Stimulated activated CD4-positive, alpha-beta T cell treated with anti-CD3 and anti-CD28 coated beads, Interleukin-15, amount 100 ng/mL, for 48 hours (primary cell): ENCODE measurements around the gene STK36.

Source experiments
- DNase-seq, 2 donors: peaks; one replicate each; pipeline ENCODE4 v3.0.0-alpha.2; 2020; ENCODE audit warnings: low read depth in 2 of 2

Gene STK36

DNA sequence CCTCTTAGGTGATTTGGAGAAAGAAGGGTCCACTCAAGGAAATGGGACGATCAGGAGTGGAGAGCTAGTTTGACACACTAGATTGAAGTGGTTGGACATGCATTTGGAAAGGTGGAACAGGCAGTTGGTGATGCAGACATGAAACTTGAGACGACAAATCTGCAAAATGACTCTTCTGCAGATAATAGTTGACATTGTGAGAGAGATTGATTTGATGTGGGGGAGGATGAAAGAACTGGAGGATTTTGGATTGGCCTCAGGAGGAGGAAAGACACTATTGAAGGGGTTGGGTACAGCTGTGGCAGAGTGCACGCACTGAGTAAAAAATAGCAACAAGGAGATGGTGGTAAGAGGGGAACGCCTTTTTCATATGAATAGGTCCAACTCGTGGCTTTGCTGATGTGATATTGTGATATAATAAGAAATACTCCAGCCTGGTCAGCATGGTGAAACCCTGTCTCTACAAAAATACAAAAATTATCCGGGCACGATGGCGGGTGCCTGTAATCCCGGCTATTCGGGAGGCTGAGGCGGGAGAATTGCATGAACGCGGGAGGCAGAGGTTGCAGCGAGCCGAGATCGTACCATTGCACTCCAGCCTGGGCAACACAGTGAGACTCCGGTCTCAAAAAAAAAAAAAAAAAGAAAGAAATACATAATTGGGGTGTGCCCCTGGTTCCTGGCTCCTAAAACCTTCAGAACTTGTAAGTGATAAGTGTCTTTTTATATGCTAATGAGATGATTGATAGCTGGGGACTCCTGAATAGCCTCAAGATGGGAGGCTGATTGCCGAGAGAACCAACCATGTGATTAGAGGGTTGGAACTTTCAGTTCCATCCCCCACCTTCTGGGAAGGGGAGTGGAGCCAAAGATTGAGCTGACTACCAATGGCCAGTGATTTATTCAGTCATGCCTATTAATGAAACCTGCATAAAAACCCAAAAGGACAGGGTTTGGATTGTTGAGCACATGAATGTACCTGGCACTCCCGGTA lies 48.5 kb downstream of the STK36 start:
- no peak for DNase-seq

GRCh38 chr2:218721488-218721887 lies 49.6 kb downstream of the STK36 start:
- DNase-seq: no peak

DNA sequence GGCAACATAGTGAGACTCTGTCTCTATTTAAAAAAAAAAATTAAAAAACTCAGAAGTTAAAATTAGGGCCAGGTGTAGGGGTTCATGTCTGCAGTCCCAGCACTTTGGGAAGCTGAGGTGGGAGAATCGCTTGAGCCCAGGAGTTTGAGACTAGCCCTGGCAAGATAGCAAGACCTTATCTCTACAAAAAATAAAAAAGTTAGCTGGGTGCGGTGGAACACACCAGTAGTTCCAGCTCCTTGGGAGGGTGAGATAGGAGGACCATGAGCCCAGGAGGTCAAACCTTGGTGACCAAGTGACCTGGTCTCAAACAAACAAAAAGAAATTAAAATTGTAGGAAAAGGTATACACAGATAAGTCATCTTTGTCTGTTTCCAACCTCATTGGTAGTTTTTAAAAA lies 50.0 kb downstream of the STK36 start:
- no peak for DNase-seq

DNA sequence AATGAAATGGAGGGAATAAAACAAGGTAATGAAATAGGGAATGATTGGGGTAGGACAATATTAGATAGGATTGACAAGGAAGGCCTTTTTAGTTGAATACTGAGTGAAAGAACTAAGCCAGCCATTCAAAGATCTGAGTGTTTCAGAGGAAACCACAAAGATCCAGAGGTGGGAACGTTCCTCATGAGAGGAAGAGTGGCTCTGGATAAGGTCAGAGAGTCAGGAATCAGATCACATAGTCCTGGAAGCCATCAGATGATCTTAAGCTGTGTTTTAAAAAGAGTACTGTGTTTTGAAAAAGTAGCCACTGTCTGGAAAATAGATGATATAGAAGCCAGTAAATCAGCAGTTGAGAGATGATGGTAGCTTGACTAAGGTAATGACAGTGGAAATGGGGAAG lies 50.5 kb downstream of the STK36 start:
- no peak for DNase-seq

DNA sequence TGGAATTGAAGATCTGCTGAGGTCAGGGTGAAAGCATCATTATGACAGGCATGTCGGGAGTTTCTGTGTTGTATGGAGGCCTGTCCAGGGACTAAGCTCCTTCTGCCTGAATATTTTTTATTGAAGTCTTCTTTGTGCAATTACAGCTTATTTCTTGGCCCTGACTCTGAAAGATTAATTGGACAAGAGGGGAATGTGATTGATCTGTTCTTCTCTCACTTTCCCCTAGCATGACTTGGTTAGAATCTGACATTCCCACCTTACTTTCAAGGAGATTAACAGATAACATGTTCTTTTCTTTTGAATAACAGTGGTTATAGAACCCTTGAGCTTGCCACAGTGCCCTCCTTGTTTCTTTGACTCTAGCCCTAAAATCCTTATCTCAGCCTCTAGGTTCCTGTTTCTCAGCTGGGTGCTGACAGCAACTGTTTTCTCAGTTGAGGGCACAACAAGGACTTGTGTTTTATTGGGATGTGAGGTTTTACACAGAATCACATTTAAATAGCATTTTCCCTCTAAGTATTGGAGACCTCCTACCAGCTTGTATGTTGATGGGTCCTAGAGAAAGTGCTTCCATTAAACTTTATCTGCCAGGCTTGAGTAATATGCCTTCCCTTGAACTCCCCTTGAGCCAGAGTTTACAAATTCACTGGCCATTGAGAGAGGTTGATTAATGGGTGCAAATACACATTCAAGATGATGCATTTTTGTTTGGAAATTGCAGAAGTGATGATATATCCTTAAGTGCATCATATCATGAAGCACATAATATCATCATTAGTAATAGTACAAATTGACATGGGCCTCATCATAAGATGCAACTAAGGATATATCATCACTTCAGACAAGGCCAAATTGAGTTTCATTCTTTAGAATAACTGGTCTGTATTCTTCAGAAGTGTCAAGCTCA lies 51.2 kb downstream of the STK36 start:
- DNase-seq: no peak

- no peak for DNase-seq
These were observed 54.2 kb downstream of the STK36 start for GRCh38 chr2:218726004-218726574.

GRCh38 chr2:218727502-218728165 lies 55.7 kb downstream of the STK36 start:
- no peak for DNase-seq

- DNase-seq: no peak
These were observed 57.8 kb downstream of the STK36 start for GRCh38 chr2:218729640-218730039.

GRCh38 chr2:218732052-218732760 lies 60.3 kb downstream of the STK36 start:
- no peak for DNase-seq

DNA sequence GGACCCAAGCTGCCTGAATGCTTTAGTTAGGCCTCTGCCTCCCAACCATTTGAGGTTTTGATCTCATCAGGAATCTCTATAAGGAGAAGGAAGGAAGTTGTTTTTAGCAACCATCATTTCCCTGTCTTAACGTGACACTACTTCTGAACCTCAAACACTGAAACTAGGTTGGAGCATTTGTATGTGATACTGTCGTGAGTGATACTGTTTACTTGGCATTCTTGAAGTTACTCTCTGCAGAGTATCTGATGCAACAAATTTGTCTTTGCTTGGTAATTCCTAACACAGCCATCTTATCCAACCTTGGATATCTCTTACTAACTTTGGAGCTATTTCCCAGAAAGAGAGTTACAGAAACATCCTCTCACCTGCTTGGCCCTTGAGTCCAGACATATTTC lies 60.9 kb downstream of the STK36 start:
- no peak for DNase-seq

DNA sequence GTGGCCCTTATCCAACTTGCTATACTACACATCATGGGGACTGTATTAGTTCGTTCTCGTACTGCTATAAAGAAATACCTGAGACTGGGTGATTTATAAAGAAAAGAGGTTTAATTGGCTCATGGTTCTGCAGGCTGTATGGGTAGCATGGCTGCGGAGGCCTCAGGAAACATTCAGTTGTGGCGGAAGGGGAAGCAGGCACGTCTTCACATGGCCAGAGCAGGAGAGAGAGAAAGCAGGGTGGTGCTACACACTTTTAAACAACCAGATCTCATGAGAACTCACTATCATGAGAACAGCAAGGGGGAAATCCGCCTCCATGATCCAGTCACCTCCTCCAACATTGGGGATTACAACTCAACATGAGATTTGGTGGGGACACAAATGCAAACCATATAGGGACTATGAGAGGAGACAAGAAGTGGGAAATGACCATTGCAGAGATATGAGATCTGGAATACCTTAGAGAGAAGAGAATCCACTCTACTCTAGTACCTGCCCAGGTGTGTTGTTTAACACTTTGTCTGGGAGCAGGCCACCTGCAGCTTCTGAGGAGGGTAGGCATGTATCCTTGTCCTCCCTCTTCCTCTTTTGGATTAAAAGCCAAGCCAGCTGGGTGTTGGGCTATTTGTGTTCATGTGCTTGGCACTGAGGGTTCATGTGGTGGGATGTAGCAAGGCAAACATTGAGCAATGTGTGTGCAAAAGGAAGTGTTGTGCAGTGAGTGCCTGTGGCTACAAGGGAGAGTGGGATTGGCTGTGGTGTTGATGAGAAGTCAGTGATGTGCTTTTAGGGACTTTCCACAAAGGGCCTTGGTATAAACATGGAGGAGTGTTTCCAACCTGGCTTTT lies 61.5 kb downstream of the STK36 start:
- peak in 1 of 2 donors; percentile 11 for DNase-seq

DNA sequence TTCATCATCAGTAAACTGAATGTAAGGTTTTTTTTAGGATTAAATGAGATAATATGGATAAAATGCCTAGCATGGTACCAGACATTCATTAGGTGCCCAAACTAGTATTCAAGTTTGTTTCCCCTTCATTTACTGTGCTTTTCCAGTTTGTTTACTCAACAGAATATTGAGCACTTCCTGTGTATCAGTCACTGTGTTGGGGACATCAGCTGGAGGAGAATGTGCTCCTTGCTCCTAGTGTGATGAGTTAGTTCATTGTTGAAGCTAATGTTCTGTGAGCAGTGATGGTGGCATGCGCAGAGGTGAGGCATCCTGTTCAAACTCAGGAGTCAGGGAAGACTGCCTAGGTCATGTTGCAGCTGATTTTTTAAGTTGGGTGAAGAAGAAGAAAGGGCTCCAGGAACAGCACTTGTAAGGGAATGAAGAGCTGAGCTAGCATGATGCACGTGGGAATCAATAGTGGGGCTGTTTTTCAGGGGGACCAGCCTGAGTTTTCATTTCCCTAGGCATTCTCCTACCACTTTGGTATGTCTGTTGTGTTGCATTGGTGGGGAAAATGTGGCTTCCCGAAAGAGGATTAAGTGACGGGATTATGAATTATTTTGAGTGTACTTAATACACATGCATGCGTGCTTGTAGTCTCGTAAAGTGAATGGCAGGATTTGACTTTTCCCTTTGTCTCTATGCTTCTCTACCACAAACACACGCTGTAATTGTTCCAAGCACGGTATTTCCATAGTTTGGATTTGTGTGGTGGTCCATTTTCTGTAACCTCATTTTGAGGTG lies 62.5 kb downstream of the STK36 start:
- DNase-seq: no peak

GRCh38 chr2:218736531-218736930 lies 64.6 kb downstream of the STK36 start:
- DNase-seq: no peak

GRCh38 chr2:218743068-218743467 lies 71.2 kb downstream of the STK36 start:
- DNase-seq: no peak

- DNase-seq: no peak
These were observed 72.7 kb downstream of the STK36 start for GRCh38 chr2:218744615-218745014.

- no peak for DNase-seq
These were observed 73.3 kb downstream of the STK36 start for GRCh38 chr2:218745160-218745558.

GRCh38 chr2:218745559-218746469 lies 73.9 kb downstream of the STK36 start:
- no peak for DNase-seq

DNA sequence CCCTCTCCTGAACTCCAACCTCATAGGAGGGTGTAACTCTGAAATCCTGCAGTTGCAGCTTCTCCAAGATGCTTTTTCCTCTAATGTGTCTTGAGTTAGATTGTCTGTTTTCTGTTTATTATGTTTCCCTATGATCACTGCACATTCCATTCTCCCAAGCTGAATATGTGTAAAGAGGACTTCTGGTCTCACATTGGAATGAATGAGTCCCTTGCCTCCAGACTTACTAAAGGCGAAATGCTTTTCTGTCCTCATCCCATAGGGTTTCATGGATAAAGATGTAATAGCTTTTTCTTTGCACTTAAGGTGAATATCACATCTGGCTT lies 74.5 kb downstream of the STK36 start:
- no peak for DNase-seq
